ENCODE results near the gene MGLL.

The MGLL gene

GRCh38 chr3:127787071-127787490 lies 35.2 kb downstream of the MGLL start:
- no peak overlapping the region for H3K4me3 ChIP-seq (ENCODE audit: low read depth, low read length)
- H3K27me3 ChIP-seq (replicated peaks) = no peaks in the 10 kb centered on the region
- TF ChIP-seq, protein P1, sequence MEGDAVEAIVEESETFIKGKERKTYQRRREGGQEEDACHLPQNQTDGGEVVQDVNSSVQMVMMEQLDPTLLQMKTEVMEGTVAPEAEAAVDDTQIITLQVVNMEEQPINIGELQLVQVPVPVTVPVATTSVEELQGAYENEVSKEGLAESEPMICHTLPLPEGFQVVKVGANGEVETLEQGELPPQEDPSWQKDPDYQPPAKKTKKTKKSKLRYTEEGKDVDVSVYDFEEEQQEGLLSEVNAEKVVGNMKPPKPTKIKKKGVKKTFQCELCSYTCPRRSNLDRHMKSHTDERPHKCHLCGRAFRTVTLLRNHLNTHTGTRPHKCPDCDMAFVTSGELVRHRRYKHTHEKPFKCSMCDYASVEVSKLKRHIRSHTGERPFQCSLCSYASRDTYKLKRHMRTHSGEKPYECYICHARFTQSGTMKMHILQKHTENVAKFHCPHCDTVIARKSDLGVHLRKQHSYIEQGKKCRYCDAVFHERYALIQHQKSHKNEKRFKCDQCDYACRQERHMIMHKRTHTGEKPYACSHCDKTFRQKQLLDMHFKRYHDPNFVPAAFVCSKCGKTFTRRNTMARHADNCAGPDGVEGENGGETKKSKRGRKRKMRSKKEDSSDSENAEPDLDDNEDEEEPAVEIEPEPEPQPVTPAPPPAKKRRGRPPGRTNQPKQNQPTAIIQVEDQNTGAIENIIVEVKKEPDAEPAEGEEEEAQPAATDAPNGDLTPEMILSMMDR (IDR thresholded peaks at IDR 0.05; ENCODE audit: low read depth, low read length, missing control alignments) = no peak
- DNase-seq = no peak
- in situ Hi-C loops (cut with HindIII; ENCODE audit: low pct_ligation_motif_present, low sequenced_read_pairs) = no loop called here
- no peaks in the 10 kb centered on the region for H3K36me3 ChIP-seq (replicated peaks)
- H3K27ac ChIP-seq = no peak overlapping the region

GRCh38 chr3:127786353-127787070 lies 35.8 kb downstream of the MGLL start:
- H3K4me3 ChIP-seq (ENCODE audit: low read depth, low read length) = no peak overlapping the region
- DNase-seq = no peak
- no peaks in the 10 kb centered on the region for H3K36me3 ChIP-seq (replicated peaks)
- H3K27ac ChIP-seq = no peak overlapping the region
- in situ Hi-C loops (cut with HindIII; ENCODE audit: low pct_ligation_motif_present, low sequenced_read_pairs) = no loop called here
- TF ChIP-seq, protein P1 (IDR thresholded peaks at IDR 0.05; ENCODE audit: low read depth, low read length, missing control alignments) = no peak
- H3K27me3 ChIP-seq (replicated peaks) = no peaks in the 10 kb centered on the region

GRCh38 chr3:127785711-127786265 lies 36.5 kb downstream of the MGLL start:
- Histone ChIP-seq H3K27ac (no peak overlapping the region), H3K27me3 (replicated peaks) (no peaks in the 10 kb centered on the region), H3K4me3 (ENCODE audit: low read depth, low read length) (no peak overlapping the region), H3K36me3 (replicated peaks) (no peaks in the 10 kb centered on the region)
- TF ChIP-seq, protein P1 (IDR thresholded peaks at IDR 0.05; ENCODE audit: low read depth, low read length, missing control alignments) = no peak
- no peak for DNase-seq
- in situ Hi-C loops (cut with HindIII; ENCODE audit: low pct_ligation_motif_present, low sequenced_read_pairs) = no loop called here

DNA sequence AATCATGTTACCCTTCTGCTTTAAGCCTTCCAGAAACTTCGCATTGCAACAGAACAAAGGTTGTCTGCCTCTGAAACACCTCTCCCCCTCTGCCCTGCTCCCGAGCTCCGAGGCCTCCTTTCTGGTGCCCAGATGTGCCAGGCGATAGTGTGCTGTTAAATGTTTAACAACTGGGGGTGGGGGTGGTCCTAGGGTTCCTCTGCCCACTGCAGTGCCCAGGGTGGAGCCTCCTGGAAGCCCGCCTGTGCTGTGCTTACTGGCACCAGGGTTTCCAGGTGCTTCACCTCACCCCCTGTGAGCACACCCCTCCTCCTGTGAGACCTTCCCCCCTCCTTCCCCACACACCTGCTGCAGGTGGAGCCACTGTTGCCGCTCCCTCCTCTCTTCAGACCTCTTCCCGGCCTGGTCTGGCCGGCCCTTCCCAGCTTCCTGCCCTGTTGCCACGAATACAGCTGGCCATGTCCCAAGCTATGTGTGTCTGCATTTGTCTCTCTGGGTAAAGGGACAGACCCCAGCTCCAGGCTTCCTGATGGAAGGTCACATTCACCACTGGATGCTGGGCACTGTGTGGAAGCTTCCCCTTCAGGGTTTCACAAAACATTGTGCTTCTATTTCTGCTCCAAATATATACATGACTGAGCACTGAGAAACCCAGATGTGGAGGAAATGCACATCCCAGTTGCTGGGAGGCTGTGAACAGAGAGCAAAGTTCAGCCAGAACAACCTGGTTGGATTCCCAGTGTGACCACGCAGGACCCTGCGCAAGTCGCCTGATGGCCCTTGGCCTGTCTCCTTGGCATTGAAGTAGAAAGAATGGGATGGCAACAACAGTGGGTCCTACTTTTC lies 37.2 kb downstream of the MGLL start:
- in situ Hi-C loops (cut with HindIII; ENCODE audit: low pct_ligation_motif_present, low sequenced_read_pairs) = no loop called here
- no peak overlapping the region for H3K4me3 ChIP-seq (ENCODE audit: low read depth, low read length)
- H3K27me3 ChIP-seq (replicated peaks) = no peaks in the 10 kb centered on the region
- no peak for DNase-seq
- H3K36me3 ChIP-seq (replicated peaks) = no peaks in the 10 kb centered on the region
- H3K27ac ChIP-seq = no peak overlapping the region
- TF ChIP-seq, protein P1 (IDR thresholded peaks at IDR 0.05; ENCODE audit: low read depth, low read length, missing control alignments) = no peak

DNA sequence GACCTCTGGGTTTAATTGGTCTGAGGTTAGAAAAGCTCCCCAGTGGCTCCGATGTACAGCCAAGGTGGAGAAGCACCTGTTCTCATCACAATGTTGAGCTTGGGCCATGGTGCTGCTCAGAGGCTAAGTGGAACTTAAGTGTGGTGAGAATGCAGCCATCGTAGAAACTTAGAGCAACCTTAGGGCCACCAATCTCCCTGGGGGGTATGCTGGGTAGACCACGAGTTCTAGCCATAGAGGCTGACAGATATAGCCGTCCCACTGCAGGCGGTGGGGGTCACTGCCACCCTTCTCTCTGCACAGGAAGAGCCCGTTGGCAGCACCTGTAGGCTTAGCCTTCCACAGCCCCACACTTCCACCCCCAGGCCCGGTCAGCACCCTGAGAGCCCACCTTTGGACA lies 38.0 kb downstream of the MGLL start:
- Histone ChIP-seq H3K36me3 (replicated peaks) (no peaks in the 10 kb centered on the region), H3K4me3 (ENCODE audit: low read depth, low read length) (no peak overlapping the region), H3K27ac (no peak overlapping the region), H3K27me3 (replicated peaks) (no peaks in the 10 kb centered on the region)
- in situ Hi-C loops (cut with HindIII; ENCODE audit: low pct_ligation_motif_present, low sequenced_read_pairs) = no loop called here
- no peak for DNase-seq
- TF ChIP-seq, protein P1 (IDR thresholded peaks at IDR 0.05; ENCODE audit: low read depth, low read length, missing control alignments) = no peak
